ENCODE results near the gene CIRBP.

CIRBP gene

GRCh38 chr19:1269065-1269477 is at the start of gene CIRBP:
CIRBP (plus strand) TSS chr19:1269332; CDS start chr19:1270934, 1,602 bp downstream.
- no peak for TF ChIP-seq CTCF (IDR thresholded peaks at IDR 0.05)
- peaks cover 83% of the 10 kb centered on the region for H3K4me1 Mint-ChIP-seq

DNA sequence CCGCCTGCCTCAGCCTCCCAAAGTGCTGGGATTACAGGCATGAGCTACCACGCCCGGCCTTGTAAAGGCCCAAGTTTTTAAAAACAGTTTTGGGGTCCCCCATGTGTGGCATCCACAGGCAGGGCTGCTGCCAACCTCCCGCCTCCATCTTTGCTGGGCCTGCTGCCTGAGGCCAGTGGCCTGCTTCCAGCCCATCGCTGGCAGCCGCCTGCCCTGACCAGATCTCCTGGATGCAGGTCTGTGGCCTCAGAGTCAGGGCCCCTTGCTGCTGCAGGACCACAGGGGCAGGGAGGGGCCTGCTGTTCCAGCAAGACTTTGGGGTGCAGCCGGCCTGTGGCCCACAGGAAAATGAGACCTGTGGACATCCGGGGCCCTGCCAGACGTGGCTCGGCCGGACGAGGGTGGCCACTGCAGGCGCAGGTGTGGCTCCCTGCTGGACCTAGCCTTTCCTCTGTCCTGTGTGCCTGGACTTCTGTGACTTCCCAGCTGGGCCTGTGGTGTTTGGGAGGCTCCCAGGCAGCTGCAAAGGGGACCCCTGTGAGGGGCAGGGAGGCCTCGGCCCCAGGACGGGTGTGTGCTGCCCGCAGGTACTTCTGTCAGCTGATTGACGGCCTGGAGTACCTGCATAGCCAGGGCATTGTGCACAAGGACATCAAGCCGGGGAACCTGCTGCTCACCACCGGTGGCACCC is 49.2 kb upstream of the CIRBP start:
- H3K27ac Mint-ChIP-seq: no peak overlapping the region
- no peaks in the 10 kb centered on the region for H3K36me3 Mint-ChIP-seq (ENCODE audit: low read depth)
- TF ChIP-seq CTCF (IDR thresholded peaks at IDR 0.05): no peak
- H3K4me3 Mint-ChIP-seq: no peak overlapping the region
- H3K4me1 Mint-ChIP-seq: peaks cover 29% of the 10 kb centered on the region
- DNase-seq: no peak
- H3K9me3 Mint-ChIP-seq: no peaks in the 10 kb centered on the region
- H3K27me3 Mint-ChIP-seq (ENCODE audit: low read depth, poor library complexity): no peaks in the 10 kb centered on the region

More at GRCh38 chr19:1269065-1269477, at the start of gene CIRBP:
- DNase-seq: peak; percentile 100
- Mint-ChIP-seq H3K27ac (peak within 1 kb of the TSS; percentile 96), H3K9me3 (no peaks in the 10 kb centered on the region), H3K4me3 (peak within 1 kb of the TSS; percentile 88), H3K27me3 (ENCODE audit: low read depth, poor library complexity) (peaks cover 6% of the 10 kb centered on the region), H3K36me3 (ENCODE audit: low read depth) (peaks cover 34% of the 10 kb centered on the region)

GRCh38 chr19:1220477-1220930 is 48.6 kb upstream of the CIRBP start:
- TF ChIP-seq CTCF (IDR thresholded peaks at IDR 0.05): no peak
- H3K4me1 Mint-ChIP-seq: peaks cover 26% of the 10 kb centered on the region
- H3K27me3 Mint-ChIP-seq (ENCODE audit: low read depth, poor library complexity): no peaks in the 10 kb centered on the region
- DNase-seq: no peak
- H3K9me3 Mint-ChIP-seq: no peaks in the 10 kb centered on the region
- no peaks in the 10 kb centered on the region for H3K36me3 Mint-ChIP-seq (ENCODE audit: low read depth)
- H3K27ac Mint-ChIP-seq: no peak overlapping the region
- no peak overlapping the region for H3K4me3 Mint-ChIP-seq

DNA sequence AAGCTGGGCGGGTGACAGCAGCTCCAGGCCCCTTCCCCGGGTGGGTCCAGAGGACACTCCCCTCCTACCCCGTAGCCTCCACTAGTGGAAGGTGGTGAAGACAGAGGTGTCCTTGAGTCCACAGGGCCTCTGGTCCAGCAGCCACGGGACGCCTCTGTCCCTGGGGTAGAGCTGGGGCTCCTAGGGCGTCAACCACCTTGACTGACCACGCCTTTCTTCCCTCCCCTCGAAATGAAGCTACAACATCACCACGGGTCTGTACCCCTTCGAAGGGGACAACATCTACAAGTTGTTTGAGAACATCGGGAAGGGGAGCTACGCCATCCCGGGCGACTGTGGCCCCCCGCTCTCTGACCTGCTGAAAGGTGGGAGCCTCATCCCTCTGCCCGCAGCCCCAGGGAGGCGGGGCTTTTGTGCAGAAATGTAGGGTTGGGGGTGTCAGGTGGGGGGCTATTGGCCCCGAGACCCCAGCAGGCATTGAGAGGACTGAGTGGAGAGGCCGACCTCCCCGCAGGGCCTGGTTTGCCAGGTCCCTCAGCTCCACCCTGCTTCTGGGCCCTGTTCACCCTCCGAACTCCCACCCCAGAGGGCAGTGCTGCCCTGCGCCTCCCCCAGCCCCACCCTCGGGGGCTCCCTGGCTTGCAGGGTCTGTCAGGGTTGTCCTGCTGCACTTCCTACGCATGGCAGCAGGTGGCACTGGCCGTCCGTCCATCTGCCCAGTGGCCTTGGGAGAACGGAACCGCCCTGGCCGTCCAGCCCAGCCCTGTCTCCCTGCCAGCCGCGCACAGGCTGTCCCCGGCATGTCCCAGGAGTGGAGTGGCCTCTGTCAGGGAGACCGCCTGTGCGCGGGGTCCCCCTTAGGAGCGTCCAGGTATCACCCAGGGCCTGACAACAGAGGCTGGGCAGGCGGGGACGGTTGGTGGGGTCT is 47.9 kb upstream of the CIRBP start:
- no peaks in the 10 kb centered on the region for H3K27me3 Mint-ChIP-seq (ENCODE audit: low read depth, poor library complexity)
- DNase-seq: peak; percentile 67
- no peak overlapping the region for H3K27ac Mint-ChIP-seq
- H3K4me3 Mint-ChIP-seq: no peak overlapping the region
- peak; percentile 67 for TF ChIP-seq CTCF (IDR thresholded peaks at IDR 0.05)
- no peaks in the 10 kb centered on the region for H3K9me3 Mint-ChIP-seq
- H3K4me1 Mint-ChIP-seq: peaks cover 20% of the 10 kb centered on the region
- H3K36me3 Mint-ChIP-seq (ENCODE audit: low read depth): no peaks in the 10 kb centered on the region

DNA sequence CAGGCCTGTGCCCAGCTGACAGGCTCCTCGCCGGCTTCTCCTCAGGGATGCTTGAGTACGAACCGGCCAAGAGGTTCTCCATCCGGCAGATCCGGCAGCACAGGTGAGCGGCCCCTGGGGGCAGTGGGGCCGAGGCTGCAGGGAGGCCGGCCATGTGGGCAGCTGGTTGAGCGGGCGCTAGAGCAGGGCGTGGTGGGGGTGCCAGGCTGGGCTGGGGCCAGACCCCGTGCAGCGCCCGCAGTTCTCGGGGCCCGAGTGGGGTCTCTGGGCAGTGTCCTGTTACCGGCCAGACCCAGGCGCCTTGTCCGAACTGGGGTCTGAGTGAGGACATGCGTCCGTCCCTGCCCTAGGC is 47.3 kb upstream of the CIRBP start:
- Mint-ChIP-seq H3K27me3 (ENCODE audit: low read depth, poor library complexity) (no peaks in the 10 kb centered on the region), H3K4me1 (peaks cover 14% of the 10 kb centered on the region), H3K36me3 (ENCODE audit: low read depth) (no peaks in the 10 kb centered on the region), H3K9me3 (no peaks in the 10 kb centered on the region), H3K27ac (no peak overlapping the region), H3K4me3 (no peak overlapping the region)
- DNase-seq: no peak
- TF ChIP-seq CTCF (IDR thresholded peaks at IDR 0.05): no peak
